GM19395 (cell line): Measurements from ENCODE around the gene CRYM.
"Not testable (repeated sequence)": the region's sequence is repeated elsewhere in the genome, so short reads cannot be mapped to it uniquely, and the experiment has no call there.

Experiments used
- ATAC-seq: cut with Tn5 transposase; IDR thresholded peaks from one replicate; pipeline ENCODE4 v1.9.1; 2021; ENCODE audit warnings: mild to moderate bottlenecking, moderate library complexity; ENCODE audit not compliant: unreplicated experiment

Gene CRYM

DNA sequence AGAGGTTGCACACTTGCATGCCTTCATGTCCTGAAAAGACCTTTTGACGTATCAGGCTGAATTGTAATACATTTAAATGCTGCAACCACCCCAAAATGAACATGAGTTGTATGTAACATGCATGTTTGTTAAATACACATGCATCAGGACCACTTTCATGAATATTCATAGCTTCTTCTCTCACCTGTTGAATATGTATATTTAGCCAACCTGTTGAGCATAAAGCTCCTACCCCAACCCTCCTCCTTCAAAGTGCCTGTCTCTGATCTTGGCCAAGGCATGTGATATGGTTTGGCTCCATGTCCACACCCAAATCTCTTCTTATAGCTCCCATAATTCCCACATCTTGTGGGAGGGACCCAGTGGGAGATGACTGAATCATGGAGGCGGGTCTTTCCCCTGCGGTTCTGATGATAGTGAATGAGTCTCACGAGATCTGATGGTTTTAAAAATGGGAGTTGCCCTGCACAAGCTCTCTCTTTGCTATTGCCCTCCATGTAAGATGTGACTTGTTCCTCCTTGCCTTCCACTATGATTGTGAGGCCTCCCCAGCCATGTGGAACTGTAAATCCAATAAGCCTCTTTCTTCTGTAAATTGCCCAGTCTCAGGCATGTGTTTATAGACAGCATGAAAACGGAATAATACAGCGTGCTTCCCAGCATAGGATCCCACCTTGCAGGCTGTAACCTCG is 3.8 kb upstream of the CRYM start:
- ATAC-seq, result no peak

GRCh38 chr16:21279501-21279900 is 1.4 kb upstream of the CRYM start:
- no peak for ATAC-seq

DNA sequence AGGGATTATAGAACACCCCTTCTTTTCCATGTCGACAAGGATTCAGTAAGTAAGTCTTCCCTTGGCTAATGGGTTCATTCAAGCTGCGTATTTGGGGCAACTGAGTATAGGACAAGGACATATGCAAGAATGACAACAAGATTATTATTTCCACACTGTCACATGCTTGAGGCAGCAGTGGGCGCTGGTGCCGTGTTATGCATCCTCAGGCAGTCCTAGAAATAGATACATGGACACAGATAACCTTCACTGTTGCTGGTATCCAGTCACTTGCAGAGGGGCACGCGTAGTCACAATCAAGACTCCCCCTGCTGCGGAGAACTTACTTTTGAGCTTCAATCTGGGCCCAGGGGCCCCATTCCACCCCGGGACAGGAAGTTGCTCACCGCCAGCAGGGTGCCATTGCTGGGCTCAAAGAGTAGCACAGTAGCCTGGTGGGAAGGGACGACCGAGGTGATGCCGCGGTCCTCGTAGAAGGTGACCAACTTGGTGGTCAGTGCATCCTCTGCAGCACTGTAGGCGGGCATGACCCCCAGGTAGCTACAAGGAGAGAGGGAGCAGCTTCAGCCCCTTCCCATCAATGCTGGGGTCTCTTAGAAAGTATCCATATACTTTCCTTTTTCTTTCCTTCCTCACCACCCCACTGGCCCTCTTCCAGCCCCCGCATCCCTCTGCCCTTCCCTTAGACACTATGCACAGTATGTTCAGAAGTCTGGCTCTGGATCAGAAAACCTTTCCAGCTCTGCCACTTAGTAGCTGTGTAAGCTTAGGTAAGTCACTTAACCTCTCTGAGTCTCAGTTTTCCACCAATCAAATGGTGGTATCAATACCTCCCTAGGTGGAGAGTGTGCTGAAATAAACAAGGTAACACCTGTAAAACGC is 804 bp downstream of the CRYM start:
- ATAC-seq, result no peak

DNA sequence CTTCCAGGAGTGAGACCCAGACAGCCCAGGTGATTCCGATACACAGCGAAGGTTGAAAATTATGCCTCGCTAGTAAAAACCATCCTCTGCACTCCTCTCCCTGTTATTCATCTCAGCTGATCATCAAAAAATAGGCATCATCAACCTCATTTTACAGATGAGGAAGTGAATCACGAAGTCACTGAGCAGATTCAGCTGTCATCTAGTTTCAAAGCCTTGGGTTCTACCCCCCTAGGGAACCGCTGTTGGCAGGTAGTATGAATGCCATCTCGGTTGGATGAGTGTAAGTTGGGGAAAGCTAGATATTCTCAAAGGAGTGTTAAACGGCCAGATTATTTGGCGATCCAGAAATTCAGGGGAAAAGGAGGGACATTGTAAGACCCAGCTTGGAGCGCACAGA is 2.0 kb downstream of the CRYM start:
- ATAC-seq, result no peak

- ATAC-seq, result no peak
Observed at GRCh38 chr16:21275529-21275928, 2.6 kb downstream of the CRYM start.

DNA sequence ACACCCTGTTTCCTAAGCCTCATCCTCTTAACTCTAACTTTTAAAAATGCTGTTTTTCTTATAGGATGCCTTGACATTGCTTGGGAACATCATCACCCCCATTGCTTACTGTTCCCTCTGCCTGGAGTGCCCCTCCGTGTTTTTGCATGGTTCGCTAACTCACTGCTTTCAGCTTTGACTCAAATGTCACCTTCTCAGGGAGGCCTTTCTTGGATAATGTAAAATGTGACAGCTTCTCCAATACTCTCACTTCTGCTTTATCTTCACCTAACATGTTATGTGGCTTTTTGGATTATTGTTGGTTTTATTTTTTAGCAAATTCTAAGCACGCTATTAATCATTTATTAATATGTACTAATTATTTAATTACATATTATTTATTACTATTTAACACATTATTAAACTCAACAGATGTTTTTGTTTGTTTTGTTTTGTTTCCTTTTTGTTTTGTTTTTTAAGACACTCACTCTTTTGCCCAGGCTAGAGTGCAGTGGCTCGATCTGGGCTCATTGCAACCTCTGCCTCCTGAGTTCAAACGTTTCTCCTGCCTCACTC is 3.8 kb downstream of the CRYM start:
- no peak for ATAC-seq

GRCh38 chr16:21272763-21273162 is 5.3 kb downstream of the CRYM start:
- not testable (repeated sequence) for ATAC-seq

- ATAC-seq, result no peak
Observed at GRCh38 chr16:21272253-21272652, 5.8 kb downstream of the CRYM start.

DNA sequence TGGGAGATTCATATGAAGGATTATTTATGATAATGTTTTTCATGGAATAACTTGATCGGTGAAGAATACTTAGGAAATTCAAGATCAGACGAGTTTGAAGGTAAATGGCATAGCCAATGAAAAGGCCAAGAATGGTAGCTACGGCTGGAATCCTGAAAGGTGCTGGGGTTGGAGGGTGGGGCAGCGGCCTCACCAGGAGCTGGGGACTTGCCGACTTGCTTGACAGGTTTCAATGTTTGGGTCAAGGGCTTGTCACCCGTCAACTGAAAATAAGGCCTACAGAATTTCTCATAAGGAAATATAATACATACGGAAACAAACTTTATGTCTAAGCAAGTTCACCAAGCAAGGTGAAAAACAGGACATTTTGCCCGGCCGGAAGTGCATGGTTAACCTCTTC is 9.9 kb downstream of the CRYM start:
- ATAC-seq, result no peak

GRCh38 chr16:21267298-21267697 is 10.8 kb downstream of the CRYM start:
- no peak for ATAC-seq

DNA sequence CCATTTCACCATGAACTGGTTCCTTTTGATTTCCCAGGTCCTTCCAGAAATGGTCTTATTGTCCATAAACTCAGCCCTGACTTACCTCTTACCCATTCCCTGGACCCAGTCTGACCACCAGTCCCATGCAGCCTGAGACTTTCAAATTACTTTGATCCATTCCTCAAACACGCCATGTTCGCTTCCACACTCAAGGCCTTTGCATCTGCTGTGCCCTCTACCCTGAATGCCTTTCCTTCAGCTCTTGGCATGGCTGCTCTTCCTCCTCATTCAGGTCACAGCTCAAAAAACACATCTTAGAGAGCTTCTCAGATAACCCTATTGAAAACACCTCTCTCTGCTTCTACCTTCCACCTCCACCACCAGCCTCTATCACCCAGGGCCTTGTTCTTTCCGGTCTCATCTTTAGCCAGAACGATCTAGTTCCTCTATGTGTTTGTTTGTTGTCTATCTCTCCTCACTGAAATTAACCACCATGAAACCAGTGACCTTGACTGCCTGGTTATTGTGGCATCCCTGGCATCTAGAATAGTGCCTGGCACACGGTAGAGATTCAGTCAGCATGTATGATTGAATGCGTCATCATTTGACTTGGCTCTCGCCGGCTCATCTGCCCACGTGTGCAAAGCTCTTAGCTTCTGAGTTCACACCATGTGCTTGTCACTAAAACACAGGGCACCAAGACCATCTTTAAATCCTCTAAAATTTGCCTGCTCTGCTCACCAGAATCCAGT is 12.8 kb downstream of the CRYM start:
- ATAC-seq, result no peak

GRCh38 chr16:21264571-21265036 is 13.5 kb downstream of the CRYM start:
- no peak for ATAC-seq

DNA sequence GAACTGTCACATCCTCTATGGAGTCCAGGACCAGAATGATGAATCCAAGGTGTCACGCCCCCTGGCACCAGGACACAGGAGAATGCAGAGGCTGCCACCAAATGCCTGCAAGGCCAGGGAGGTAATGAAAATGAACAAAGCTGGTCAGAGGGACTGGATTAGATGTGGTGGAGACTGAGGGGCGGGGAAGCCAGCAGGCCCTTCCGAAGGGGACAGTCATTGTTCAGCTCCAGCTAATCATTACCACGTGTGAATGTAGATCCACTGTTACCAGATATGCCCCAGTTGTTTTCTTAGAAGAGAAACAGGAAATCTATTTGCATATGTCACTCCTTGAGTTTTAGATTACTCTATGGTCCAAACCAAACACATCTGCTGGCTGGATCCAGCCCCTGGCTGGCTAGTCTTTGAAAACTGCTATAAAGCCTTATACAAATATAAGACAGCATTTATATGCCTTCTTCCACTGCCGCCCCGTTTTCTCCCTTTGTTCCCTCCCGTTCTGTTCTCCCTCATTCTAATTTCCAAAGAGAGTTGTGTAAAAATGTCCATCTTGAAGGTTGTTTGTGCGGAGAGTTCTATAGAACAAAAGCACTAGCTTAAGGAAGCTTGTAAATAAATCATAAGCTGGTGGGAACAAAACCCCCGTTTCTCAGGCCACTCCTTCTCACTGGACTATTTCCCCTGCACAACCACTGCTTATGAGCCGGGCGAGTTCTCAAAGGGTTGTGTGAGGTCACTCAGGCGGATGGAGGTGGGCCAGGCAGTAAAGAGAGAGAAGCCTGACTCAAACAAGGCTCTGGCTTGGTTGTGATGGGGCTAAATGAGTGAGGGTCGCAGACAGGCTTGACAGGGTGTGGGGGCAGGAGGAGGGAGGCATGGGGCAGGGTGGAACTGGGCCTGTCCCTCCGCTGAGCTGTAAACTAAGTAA is 14.2 kb downstream of the CRYM start:
- peak; percentile 86 for ATAC-seq

- no peak for ATAC-seq
Observed at GRCh38 chr16:21262779-21263639, 15.1 kb downstream of the CRYM start.

- no peak for ATAC-seq
Observed at GRCh38 chr16:21260870-21261791, 17.0 kb downstream of the CRYM start.

GRCh38 chr16:21257284-21257683 is 20.8 kb downstream of the CRYM start:
- ATAC-seq, result no peak

GRCh38 chr16:21256636-21257035 is 21.5 kb downstream of the CRYM start:
- ATAC-seq, result no peak

DNA sequence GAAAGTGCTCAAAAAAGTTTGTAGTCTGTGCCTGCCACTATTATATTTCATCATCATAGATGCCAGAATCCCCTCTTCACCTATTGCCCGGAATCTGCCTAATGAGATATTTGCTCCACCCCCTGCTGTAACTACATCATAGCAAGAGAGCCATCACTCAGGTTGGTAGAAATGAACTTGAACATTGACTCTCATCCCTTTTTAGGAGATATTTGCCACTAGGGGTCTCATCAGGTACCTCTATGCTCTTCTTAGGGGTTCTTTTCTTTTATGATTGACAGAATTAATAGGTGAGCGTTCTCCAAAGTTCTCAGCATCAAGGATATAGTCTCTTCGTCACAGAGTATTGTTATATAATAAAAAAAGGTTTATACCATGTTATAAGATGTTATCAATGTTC is 24.6 kb downstream of the CRYM start:
- no peak for ATAC-seq
